ENCODE measurements around the gene TRPM4. TPM values are rescaled to one million over a fixed set of nuclear protein-coding genes. Genes with fewer than 3 reads are reported as not detected.

The TRPM4 gene
- total and polyA plus RNA-seq, 2 of the 13 experiments (the other 11 are each of a cell fraction or from before 2014, with no cell fraction given): 1.9 to 4.3 TPM

- Histone ChIP-seq H3K27me3 (ENCODE audit: control insufficient read depth in 1 of 2, insufficient read depth in 2 of 2, low read length in 2 of 2) (no peaks in the 10 kb centered on the region), H2AFZ (ENCODE audit: low read length) (peak overlapping the region; percentile 99), H3K27ac (ENCODE audit: extremely low read length, insufficient read depth, low read length) (peak overlapping the region; percentile 72), H3K9me3 (ENCODE audit: low read length) (no peaks in the 10 kb centered on the region), H3K79me2 (ENCODE audit: insufficient read depth, low read length) (no peaks in the 10 kb centered on the region), H4K20me1 (ENCODE audit: insufficient read depth, low read length) (no peaks in the 10 kb centered on the region), H3K36me3 (replicated peaks in 1 of 2; ENCODE audit: control insufficient read depth in 1 of 2, insufficient read depth in 2 of 2, low read length in 2 of 2) (no peaks in the 10 kb centered on the region; a peak in 1 of 5 replicates), H3K9ac (ENCODE audit: insufficient read depth, low read depth, low read length) (peak overlapping the region; percentile 44), H3K4me1 (ENCODE audit: insufficient read depth, low read length) (peaks cover 49% of the 10 kb centered on the region), H3K4me2 (ENCODE audit: low read depth, low read length) (peak overlapping the region; percentile 99), H3K4me3 (replicated peaks in 1 of 3; ENCODE audit: insufficient read depth in 1 of 3, low read depth in 2 of 3, low read length in 3 of 3) (peak overlapping the region; percentile 49 to 75 (median 58))
- BruUV-seq (replicated peaks): no TSS peak
- POLR2A ChIA-PET: interaction anchor here (0.6 to 1.9 kb wide), 15 partner anchors 10 to 419 kb away, joined by 3 to 21 read pairs (median 4); partner anchors contain the start of genes GYS1, HRC, LIN7B and RUVBL2
- DNase-seq (ENCODE audit: low spot score) (peak; percentile 93), FAIRE-seq (peak; percentile 81), ATAC-seq (peak; percentile 92)
- in situ Hi-C loops (cut with HindIII; ENCODE audit: extremely low pct_ligation_motif_present, low pct_unique_long_range_greater_than_20kb) (no loop called here), intact Hi-C loops (cut with micrococcal nuclease; ENCODE audit: unreplicated experiment) (loop anchor here (5.0 kb wide), 1 partner anchor 69 kb away; no protein-coding TSS in a partner anchor)
- CTCF ChIA-PET (ENCODE audit: low intra/inter-chr PET ratio, low total read pairs): no interaction called here
- WGBS (ENCODE audit: low lambda C conversion rate): 9% methylated on average over 27 of the region's 63 CpGs
- TF ChIP-seq, protein P1, sequence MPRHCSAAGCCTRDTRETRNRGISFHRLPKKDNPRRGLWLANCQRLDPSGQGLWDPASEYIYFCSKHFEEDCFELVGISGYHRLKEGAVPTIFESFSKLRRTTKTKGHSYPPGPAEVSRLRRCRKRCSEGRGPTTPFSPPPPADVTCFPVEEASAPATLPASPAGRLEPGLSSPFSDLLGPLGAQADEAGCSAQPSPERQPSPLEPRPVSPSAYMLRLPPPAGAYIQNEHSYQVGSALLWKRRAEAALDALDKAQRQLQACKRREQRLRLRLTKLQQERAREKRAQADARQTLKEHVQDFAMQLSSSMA (CRISPR knock-in tag; IDR thresholded peaks at IDR 0.05): peak; percentile 96
- TF ChIP-seq CBX2 (IDR thresholded peaks at IDR 0.05; ENCODE audit: low read depth, low read length) (no peak), CBX2 (CRISPR knock-in tag; IDR thresholded peaks at IDR 0.05; ENCODE audit: low read depth) (peak; percentile 89; the same call in 1 of the 2 replicates), DNMT1 (CRISPR knock-in tag; IDR thresholded peaks at IDR 0.05) (peak; percentile 95), NKX3-1 (CRISPR knock-in tag; IDR thresholded peaks at IDR 0.05) (peak; percentile 100), RELA (CRISPR knock-in tag; IDR thresholded peaks at IDR 0.05) (0 out of 2 replicates have a peak, but pooled peaks have one; percentile 63), ZSCAN12 (CRISPR knock-in tag; IDR thresholded peaks at IDR 0.05) (peak; percentile 98; the same call in 1 of the 2 replicates), HNRNPUL1 (IDR thresholded peaks at IDR 0.05; ENCODE audit: low read depth, low read length) (no peak), ZNF281 (CRISPR knock-in tag; IDR thresholded peaks at IDR 0.05; ENCODE audit: borderline replicate concordance) (peak; percentile 72), SP4 (CRISPR knock-in tag; IDR thresholded peaks at IDR 0.05) (peak; percentile 94), JUNB (CRISPR knock-in tag; IDR thresholded peaks at IDR 0.05; ENCODE audit: borderline replicate concordance) (peak; percentile 90), SP2 (CRISPR knock-in tag; IDR thresholded peaks at IDR 0.05) (peak; percentile 70), ZNF615 (CRISPR knock-in tag; IDR thresholded peaks at IDR 0.05; ENCODE audit: borderline replicate concordance) (no peak)
These were observed 29.7 kb upstream of the TRPM4 start for GRCh38 chr19:49127674-49128544.

Measured in HepG2 (cell line).